CD4-positive, alpha-beta T cell treated with Interleukin-4 for 1 hour (primary cell): ENCODE data around the gene GRIN2D.

Experiments
- DNase-seq, 2 donors: peaks; one replicate each; pipeline ENCODE4 v3.0.0-alpha.2; 2020 to 2022

GRIN2D gene

GRCh38 chr19:48393559-48394330, at the start of gene GRIN2D:
Gene GRIN2D (plus strand): TSS chr19:48393668. CDS start chr19:48398393, 4,725 bp downstream.
- peak; percentile 21 to 30 for DNase-seq

- no peak for DNase-seq
Observed at GRCh38 chr19:48344892-48345291, 48.6 kb upstream of the GRIN2D start.

GRCh38 chr19:48346191-48346590, 47.3 kb upstream of the GRIN2D start:
- DNase-seq: no peak

GRCh38 chr19:48348045-48348444, 45.4 kb upstream of the GRIN2D start:
- DNase-seq: no peak

- no peak for DNase-seq
Observed at GRCh38 chr19:48348737-48349136, 44.7 kb upstream of the GRIN2D start.

- no peak for DNase-seq
Observed at GRCh38 chr19:48350856-48351255, 42.6 kb upstream of the GRIN2D start.

GRCh38 chr19:48351341-48351752, 42.1 kb upstream of the GRIN2D start:
- peak; percentile 76 to 82 for DNase-seq

- DNase-seq: no peak
Observed at GRCh38 chr19:48353677-48354076, 39.8 kb upstream of the GRIN2D start.

GRCh38 chr19:48354332-48354992, 39.0 kb upstream of the GRIN2D start:
- DNase-seq: no peak

GRCh38 chr19:48355365-48355954, 38.0 kb upstream of the GRIN2D start:
- no peak for DNase-seq

GRCh38 chr19:48359123-48359522, 34.3 kb upstream of the GRIN2D start:
- DNase-seq: no peak

- DNase-seq: no peak
Observed at GRCh38 chr19:48361912-48362311, 31.6 kb upstream of the GRIN2D start.

- peak; percentile 90 to 91 for DNase-seq
Observed at GRCh38 chr19:48362716-48363499, 30.6 kb upstream of the GRIN2D start.

- DNase-seq: no peak
Observed at GRCh38 chr19:48363500-48363809, 30.0 kb upstream of the GRIN2D start.

GRCh38 chr19:48363810-48364597, 29.5 kb upstream of the GRIN2D start, which contains the start of the genes SYNGR4 and TMEM143:
Gene SYNGR4 (plus strand): TSS chr19:48364367. CDS start chr19:48365843, 1,476 bp downstream.
Gene TMEM143 (minus strand): TSS chr19:48363940. CDS start chr19:48363920, 20 bp downstream.
- DNase-seq: peak; percentile 99 to 100

GRCh38 chr19:48364598-48365348, 28.7 kb upstream of the GRIN2D start:
- no peak for DNase-seq

- DNase-seq: no peak
Observed at GRCh38 chr19:48365602-48366001, 27.9 kb upstream of the GRIN2D start.

GRCh38 chr19:48367855-48368254, 25.6 kb upstream of the GRIN2D start:
- no peak for DNase-seq

- DNase-seq: no peak
Observed at GRCh38 chr19:48368936-48369335, 24.5 kb upstream of the GRIN2D start.

- DNase-seq: no peak
Observed at GRCh38 chr19:48370955-48371354, 22.5 kb upstream of the GRIN2D start.

GRCh38 chr19:48371367-48371766, 22.1 kb upstream of the GRIN2D start:
- no peak for DNase-seq
